Karpas-422 (cell line): ENCODE measurements around the gene TUBB3. TPM values are rescaled to one million over a fixed set of nuclear protein-coding genes. Genes with fewer than 3 reads are reported as not detected.
"Not testable (repeated sequence)": the region's sequence is repeated elsewhere in the genome, so short reads cannot be mapped to it uniquely, and the experiment has no call there.

ENCODE experiments used
- DNase-seq: peaks from one replicate; pipeline ENCODE4 v3.0.0-alpha.2; 2015
- H2AFZ ChIP-seq: fragments of 200-600 bp; sonication (generic); 2 replicates; pipeline ENCODE4 v1.6.1; 2014; ENCODE audit warnings: antibody characterized with exemption, low read length, mixed read lengths
- H3K27ac ChIP-seq: fragments of 200-600 bp; sonication (generic); 2 replicates; pipeline ENCODE4 v1.5.1; 2014; ENCODE audit warnings: mild to moderate bottlenecking, low read length, moderate library complexity
- H3K27me3 ChIP-seq: fragments of 200-600 bp; sonication (generic); 2 replicates; pipeline ENCODE4 v1.6.1; 2014; ENCODE audit warnings: low read length, mixed read lengths
- H3K36me3 ChIP-seq: fragments of 200-600 bp; sonication (generic); 2 replicates; pipeline ENCODE4 v1.6.1; 2014; ENCODE audit warnings: low read length, mixed read lengths; ENCODE audit not compliant: insufficient read depth
- H3K4me1 ChIP-seq: fragments of 200-600 bp; sonication (generic); 2 replicates; pipeline ENCODE4 v1.6.1; 2014; ENCODE audit warnings: mild to moderate bottlenecking, low read length, mixed read lengths
- H3K4me2 ChIP-seq: fragments of 200-600 bp; sonication (generic); 2 replicates; pipeline ENCODE4 v1.6.1; 2014; ENCODE audit warnings: low read length, low read depth, mild to moderate bottlenecking; ENCODE audit not compliant: poor library complexity, severe bottlenecking
- H3K4me3 ChIP-seq: fragments of 200-600 bp; sonication (generic); 2 replicates; pipeline ENCODE4 v1.5.1; 2014; ENCODE audit warnings: mild to moderate bottlenecking, antibody characterized with exemption, low read length, mixed read lengths
- H3K79me2 ChIP-seq: fragments of 200-600 bp; sonication (generic); 2 replicates; pipeline ENCODE4 v1.6.1; 2014; ENCODE audit warnings: mild to moderate bottlenecking, low read length, mixed read lengths
- H3K9ac ChIP-seq: fragments of 200-600 bp; sonication (generic); 2 replicates; pipeline ENCODE4 v1.6.0; 2014; ENCODE audit warnings: low read length
- H3K9me2 ChIP-seq: fragments of 200-600 bp; sonication (generic), shearing (Covaris generic); replicated peaks from 2 replicates; pipeline ENCODE4 v1.6.0; 2014; ENCODE audit warnings: mild to moderate bottlenecking, low read length, moderate library complexity; ENCODE audit not compliant: insufficient read depth
- H3K9me3 ChIP-seq: fragments of 300-700, 200-600 bp; sonication (generic); 2 replicates; pipeline ENCODE4 v1.6.1; 2014; ENCODE audit warnings: low read length, mixed read lengths
- H4K20me1 ChIP-seq: fragments of 200-600 bp; sonication (generic); 2 replicates; pipeline ENCODE4 v1.6.1; 2014; ENCODE audit warnings: mild to moderate bottlenecking, antibody characterized with exemption, low read length, low read depth; ENCODE audit not compliant: insufficient read depth
- total RNA-seq: library from RNA; depleted of rRNA; stranded (reverse); fragments of >200 nt; shearing (Covaris generic); gene quantifications from 2 replicates; pipeline ENCODE4 v1.2.3, GENCODE V29; 2014; ENCODE audit warnings: low replicate concordance

Gene TUBB3
- total RNA-seq, 1 experiment from 2014 or later = 210 TPM

DNA sequence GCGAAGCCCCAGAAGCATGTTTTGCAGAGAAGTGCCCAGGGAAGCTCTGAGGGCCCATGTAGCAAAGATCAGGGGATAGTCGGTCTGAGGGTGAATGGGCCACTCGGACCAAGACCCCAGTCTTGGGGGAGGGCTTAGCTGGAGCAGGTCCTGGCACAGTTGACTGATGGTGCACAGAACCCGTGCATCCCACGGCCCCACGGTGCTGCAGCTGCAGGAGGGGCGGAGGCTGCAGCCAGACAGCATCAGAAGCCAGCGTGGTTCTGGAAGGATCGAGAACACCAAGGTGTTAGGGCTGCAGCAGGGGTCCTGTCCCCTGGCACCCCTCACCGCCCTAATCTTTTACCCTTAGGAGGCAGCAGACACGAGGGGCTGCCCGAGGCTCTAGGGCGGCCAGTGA is 11.0 kb upstream of the TUBB3 start:
- no peak overlapping the region for H2AFZ ChIP-seq
- H4K20me1 ChIP-seq = no peaks in the 10 kb centered on the region
- H3K4me2 ChIP-seq = no peak overlapping the region
- peaks cover 28% of the 10 kb centered on the region for H3K36me3 ChIP-seq
- H3K27me3 ChIP-seq = no peaks in the 10 kb centered on the region
- DNase-seq = no peak
- no peaks in the 10 kb centered on the region for H3K9me2 ChIP-seq
- H3K9me3 ChIP-seq = peaks cover 4% of the 10 kb centered on the region; the same call in 1 of the 2 replicates
- no peaks in the 10 kb centered on the region for H3K79me2 ChIP-seq
- H3K4me3 ChIP-seq = no peak overlapping the region
- peaks cover under 1% of the 10 kb centered on the region for H3K4me1 ChIP-seq
- H3K27ac ChIP-seq = no peak overlapping the region
- H3K9ac ChIP-seq = no peak overlapping the region

GRCh38 chr16:89912627-89913026 is 10.5 kb upstream of the TUBB3 start:
- Histone ChIP-seq H3K4me2 (no peak overlapping the region), H3K9me2 (no peaks in the 10 kb centered on the region), H4K20me1 (no peaks in the 10 kb centered on the region), H3K4me1 (peaks cover 6% of the 10 kb centered on the region), H3K36me3 (peaks cover 28% of the 10 kb centered on the region), H3K79me2 (no peaks in the 10 kb centered on the region), H3K27me3 (no peaks in the 10 kb centered on the region), H3K27ac (no peak overlapping the region), H3K9ac (no peak overlapping the region), H3K4me3 (no peak overlapping the region), H2AFZ (no peak overlapping the region), H3K9me3 (peaks cover 4% of the 10 kb centered on the region; the same call in 1 of the 2 replicates)
- no peak for DNase-seq

DNA sequence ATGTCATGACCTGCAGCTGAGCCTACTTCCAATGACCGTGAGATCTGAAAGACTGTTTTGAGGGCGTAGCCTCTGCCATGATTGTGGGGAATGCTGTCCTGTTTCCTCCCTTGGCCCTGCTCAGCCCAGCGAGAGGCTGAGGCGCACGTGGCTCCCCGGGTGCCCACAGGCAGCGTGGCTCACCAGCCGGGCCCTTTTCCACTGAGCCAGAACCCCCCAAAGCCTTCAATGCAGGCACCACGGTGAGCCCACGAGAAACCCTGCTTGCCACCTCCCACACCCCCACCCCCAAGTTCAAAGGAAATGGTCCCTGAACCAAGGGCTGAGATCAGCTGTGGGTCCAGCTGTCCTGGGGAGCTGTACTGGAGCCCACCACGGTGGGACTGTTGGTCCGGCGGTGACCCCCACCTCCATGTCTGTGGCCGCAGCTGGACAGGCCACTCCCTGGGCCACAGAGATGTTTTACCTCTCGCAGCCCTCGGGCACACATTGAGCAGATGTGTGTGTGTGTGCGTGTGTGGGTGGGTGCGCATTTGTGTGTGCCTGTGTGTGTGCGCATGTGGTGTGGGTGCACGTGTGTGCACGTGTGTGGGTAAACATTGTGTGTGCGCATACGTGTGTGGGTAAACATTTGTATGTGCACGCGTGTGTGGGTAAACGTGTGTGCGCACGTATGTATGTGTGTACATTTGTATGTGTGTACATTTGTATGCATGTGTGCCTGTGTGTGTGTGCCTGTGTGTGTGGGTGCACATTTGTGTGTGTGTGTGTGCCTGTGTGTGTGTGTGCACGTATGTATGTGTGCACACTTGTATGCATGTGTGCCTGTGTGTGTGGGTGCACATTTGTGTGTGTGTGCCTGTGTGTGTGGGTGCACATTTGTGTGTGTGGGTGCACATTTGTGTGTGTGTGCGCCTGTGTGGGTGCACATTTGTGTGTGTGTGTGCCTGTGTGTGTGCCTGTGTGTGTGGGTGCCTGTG is 9.4 kb upstream of the TUBB3 start:
- Histone ChIP-seq H3K9me2 (no peaks in the 10 kb centered on the region), H3K4me3 (no peak overlapping the region), H3K4me2 (no peak overlapping the region), H3K9ac (no peak overlapping the region), H3K79me2 (no peaks in the 10 kb centered on the region), H3K9me3 (no peaks in the 10 kb centered on the region), H3K36me3 (peaks cover 28% of the 10 kb centered on the region), H3K4me1 (peaks cover 16% of the 10 kb centered on the region), H2AFZ (no peak overlapping the region), H3K27ac (no peak overlapping the region), H3K27me3 (no peaks in the 10 kb centered on the region), H4K20me1 (no peaks in the 10 kb centered on the region)
- DNase-seq = no peak

DNA sequence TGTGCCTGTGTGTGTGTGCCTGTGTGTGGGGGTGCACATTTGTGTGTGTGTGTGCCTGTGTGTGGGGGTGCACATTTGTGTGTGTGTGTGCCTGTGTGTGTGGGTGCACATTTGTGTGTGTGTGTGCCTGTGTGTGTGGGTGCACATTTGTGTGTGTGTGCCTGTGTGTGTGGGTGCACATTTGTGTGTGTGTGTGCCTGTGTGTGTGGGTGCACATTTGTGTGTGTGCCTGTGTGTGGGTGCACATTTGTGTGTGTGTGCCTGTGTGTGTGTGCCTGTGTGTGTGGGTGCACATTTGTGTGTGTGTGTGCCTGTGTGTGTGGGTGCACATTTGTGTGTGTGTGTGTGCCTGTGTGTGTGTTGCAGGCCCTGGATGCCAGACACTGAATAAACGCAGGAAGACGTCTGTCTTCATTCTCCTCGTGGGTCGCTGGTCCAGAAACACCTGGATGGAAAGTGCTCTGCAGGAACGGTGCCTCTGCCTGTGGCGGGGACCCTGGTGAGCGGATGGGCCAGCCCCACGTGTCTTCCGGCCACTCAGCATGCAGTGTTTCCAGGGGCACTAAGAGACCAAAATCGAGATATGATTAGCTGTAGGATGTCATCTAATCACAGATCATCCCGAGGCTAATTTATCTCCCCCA is 8.4 kb upstream of the TUBB3 start:
- not testable (repeated sequence) for H4K20me1 ChIP-seq, H3K9me3 ChIP-seq, H3K9me2 ChIP-seq, H3K79me2 ChIP-seq, H3K27ac ChIP-seq, H2AFZ ChIP-seq, H3K9ac ChIP-seq, H3K27me3 ChIP-seq, H3K4me2 ChIP-seq, DNase-seq, H3K4me3 ChIP-seq
- Histone ChIP-seq H3K4me1 (peaks cover 18% of the 10 kb centered on the region), H3K36me3 (peaks cover 24% of the 10 kb centered on the region)

GRCh38 chr16:89915303-89916232 is 7.6 kb upstream of the TUBB3 start:
- Histone ChIP-seq H3K9me3 (no peaks in the 10 kb centered on the region), H2AFZ (no peak overlapping the region), H3K9me2 (no peaks in the 10 kb centered on the region), H4K20me1 (peaks cover 9% of the 10 kb centered on the region; the same call in 1 of the 2 replicates), H3K4me2 (no peak overlapping the region), H3K36me3 (peaks cover 22% of the 10 kb centered on the region), H3K79me2 (no peaks in the 10 kb centered on the region), H3K27me3 (no peaks in the 10 kb centered on the region), H3K27ac (no peak overlapping the region), H3K4me1 (peaks cover 21% of the 10 kb centered on the region), H3K4me3 (no peak overlapping the region), H3K9ac (no peak overlapping the region)
- no peak for DNase-seq

GRCh38 chr16:89917773-89918452 is 5.2 kb upstream of the TUBB3 start:
- Histone ChIP-seq H3K79me2 (no peaks in the 10 kb centered on the region), H3K9me3 (no peaks in the 10 kb centered on the region), H3K27ac (peak overlapping the region; percentile 59), H3K4me3 (peak overlapping the region; percentile 46; the same call in 1 of the 2 replicates), H3K36me3 (peaks cover 4% of the 10 kb centered on the region; the same call in 1 of the 2 replicates), H3K27me3 (no peaks in the 10 kb centered on the region), H4K20me1 (peaks cover 14% of the 10 kb centered on the region; the same call in 1 of the 2 replicates), H3K4me1 (peaks cover 45% of the 10 kb centered on the region), H3K9me2 (no peaks in the 10 kb centered on the region), H3K4me2 (peak overlapping the region; percentile 69), H3K9ac (peak overlapping the region; percentile 62), H2AFZ (peak overlapping the region; percentile 44; the same call in 1 of the 2 replicates)
- peak; percentile 90 for DNase-seq

DNA sequence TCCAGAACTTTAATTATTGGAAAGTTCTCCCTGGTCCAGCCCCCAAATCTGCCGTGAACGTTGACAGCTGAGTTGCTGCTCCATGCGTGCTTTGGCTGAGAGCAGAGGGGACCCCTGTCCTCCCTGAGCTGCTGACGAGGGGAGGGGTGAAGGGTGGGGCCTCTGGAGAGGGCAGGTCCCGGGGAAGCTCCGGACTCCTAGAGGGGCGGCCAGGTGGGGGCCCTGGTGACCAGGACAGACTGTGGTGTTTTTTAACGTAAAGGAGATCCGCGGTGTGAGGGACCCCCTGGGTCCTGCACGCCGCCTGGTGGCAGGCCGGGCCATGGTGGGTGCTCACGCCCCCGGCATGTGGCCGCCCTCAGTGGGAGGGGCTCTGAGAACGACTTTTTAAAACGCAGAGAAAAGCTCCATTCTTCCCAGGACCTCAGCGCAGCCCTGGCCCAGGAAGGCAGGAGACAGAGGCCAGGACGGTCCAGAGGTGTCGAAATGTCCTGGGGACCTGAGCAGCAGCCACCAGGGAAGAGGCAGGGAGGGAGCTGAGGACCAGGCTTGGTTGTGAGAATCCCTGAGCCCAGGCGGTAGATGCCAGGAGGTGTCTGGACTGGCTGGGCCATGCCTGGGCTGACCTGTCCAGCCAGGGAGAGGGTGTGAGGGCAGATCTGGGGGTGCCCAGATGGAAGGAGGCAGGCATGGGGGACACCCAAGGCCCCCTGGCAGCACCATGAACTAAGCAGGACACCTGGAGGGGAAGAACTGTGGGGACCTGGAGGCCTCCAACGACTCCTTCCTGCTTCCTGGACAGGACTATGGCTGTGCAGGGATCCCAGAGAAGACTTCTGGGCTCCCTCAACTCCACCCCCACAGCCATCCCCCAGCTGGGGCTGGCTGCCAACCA is 4.4 kb upstream of the TUBB3 start, which contains the start of gene MC1R:
TSS of gene MC1R (plus strand) at position 410 of the 895 bp plus-strand sequence. CDS start at position 807, 397 bp downstream.
- H3K4me1 ChIP-seq = peaks cover 45% of the 10 kb centered on the region

More for the DNA sequence above, 4.4 kb upstream of the TUBB3 start, which contains the start of gene MC1R:
- Histone ChIP-seq H3K9ac (peak within 1 kb of the TSS; percentile 62), H3K9me3 (no peaks in the 10 kb centered on the region), H3K79me2 (peaks cover 3% of the 10 kb centered on the region), H3K27me3 (no peaks in the 10 kb centered on the region), H4K20me1 (peaks cover 18% of the 10 kb centered on the region), H3K36me3 (no peaks in the 10 kb centered on the region), H3K27ac (peak within 1 kb of the TSS; percentile 59), H3K4me3 (peak within 1 kb of the TSS; percentile 46; the same call in 1 of the 2 replicates), H3K4me2 (peak within 1 kb of the TSS; percentile 69), H3K9me2 (no peaks in the 10 kb centered on the region), H2AFZ (peak within 1 kb of the TSS; percentile 44; the same call in 1 of the 2 replicates)
- peak; percentile 87 for DNase-seq
